Sciatic nerve (tissue), 2 donors: ENCODE data around the gene HIGD1C. TPM values are rescaled to one million over a fixed set of nuclear protein-coding genes. Genes with fewer than 3 reads are reported as not detected.
"Not testable (repeated sequence)": the region's sequence is repeated elsewhere in the genome, so short reads cannot be mapped to it uniquely, and the experiment has no call there.

Source experiments
- ATAC-seq: fragments of 200-7000 bp; cut with Tn5 transposase; one replicate; pipeline ENCODE4 v1.9.1; 2020; ENCODE audit warnings: mild to moderate bottlenecking, moderate library complexity
- DNase-seq: peaks from one replicate; pipeline ENCODE4 v3.0.0-alpha.2; 2020; ENCODE audit warnings: low spot score
- intact Hi-C: fragments of 100-400 bp; cut with DNase I; formaldehyde crosslinking; loops from one replicate; pipeline ENCODE4 v1.14.2; 2022
- total RNA-seq: library from RNA; stranded (reverse); fragmentation: NEBNext Ultra II Directional; extraction: Animal tissue kit (Norgen Biotek cat#: 25700); gene quantifications from one replicate; pipeline ENCODE4 v1.2.1, GENCODE V29; 2021
- donor health status: DM: no; HTN: no; CAD: no.
- donor health status: DM: no; HTN: no; CAD: no.

Gene HIGD1C
- total RNA-seq, 1 donor from 2014 or later: not detected

DNA sequence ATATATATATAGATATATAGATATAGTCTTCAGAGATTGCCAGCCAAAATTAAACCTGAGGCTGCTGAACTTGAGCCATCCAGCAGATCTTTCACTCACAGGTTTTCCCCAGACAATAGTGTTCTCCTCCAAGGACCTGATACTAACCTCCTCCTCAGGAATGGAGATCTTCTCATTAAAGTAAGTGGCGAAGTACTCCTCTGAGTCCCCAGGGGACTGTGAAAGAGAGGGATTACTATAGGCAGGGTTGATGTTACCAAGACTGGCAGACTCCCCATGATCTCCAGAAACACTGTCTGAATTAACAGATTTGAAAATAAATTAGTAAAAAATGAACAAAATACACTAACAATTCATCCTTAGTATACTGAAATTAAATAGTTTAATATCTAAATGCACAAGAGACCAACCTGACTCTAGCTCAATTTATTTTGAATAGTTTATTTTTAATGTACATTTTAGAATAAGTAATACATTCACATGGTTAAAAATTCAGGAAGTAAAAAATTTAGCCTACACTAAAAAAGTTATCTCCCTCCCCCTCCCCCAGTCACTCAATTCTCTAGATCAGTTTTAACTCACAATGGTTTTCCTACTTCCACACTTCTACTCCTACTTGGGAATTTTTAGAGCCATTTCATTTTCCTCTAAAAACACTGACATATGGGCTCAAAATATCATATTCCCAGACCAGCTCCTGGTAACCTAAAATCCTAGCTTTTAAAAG is 56.1 kb downstream of the HIGD1C start:
- intact Hi-C loops: no loop called here
- ATAC-seq: no peak
- no peak for DNase-seq

DNA sequence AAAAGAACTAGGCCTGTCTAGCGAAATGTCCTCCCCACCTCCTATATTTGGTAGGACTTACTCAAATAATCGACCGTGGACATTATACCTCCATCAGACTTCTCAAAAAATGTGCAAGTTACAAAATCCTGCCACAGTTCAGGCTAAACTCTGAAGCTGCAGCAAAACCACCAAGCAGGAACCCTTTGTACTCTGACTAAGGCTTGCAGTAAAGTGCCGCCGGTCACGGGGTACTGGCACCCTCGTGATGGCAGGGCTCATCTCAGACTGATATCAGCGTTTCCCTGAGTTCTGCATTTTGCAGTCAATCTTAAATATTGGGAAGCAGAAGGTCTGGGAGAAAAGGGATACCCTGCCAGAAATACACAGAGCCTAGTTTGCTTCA is 56.7 kb downstream of the HIGD1C start:
- DNase-seq: peak; percentile 82
- intact Hi-C loops: no loop called here
- ATAC-seq: peak; percentile 88

DNA sequence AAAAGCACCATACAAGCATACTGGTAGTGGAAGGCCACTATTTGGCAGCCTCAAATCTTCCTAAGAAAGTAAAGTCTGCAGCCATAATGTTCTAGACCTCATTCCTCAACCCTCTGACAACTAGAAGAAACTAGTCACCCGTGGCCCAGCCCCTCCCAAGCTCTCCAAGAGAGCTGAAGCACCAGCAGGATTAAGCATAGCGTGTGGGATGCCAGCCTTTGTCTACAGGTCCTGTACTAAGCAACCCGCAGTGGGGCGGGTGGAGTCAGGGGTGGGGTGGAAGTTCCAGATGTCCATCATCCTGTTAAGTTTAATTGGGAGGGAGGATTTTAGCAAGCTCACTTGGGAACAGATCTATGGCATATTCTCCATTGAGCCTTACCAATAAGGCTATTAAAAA is 59.6 kb downstream of the HIGD1C start:
- DNase-seq (no peak), ATAC-seq (no peak)
- intact Hi-C loops: no loop called here

DNA sequence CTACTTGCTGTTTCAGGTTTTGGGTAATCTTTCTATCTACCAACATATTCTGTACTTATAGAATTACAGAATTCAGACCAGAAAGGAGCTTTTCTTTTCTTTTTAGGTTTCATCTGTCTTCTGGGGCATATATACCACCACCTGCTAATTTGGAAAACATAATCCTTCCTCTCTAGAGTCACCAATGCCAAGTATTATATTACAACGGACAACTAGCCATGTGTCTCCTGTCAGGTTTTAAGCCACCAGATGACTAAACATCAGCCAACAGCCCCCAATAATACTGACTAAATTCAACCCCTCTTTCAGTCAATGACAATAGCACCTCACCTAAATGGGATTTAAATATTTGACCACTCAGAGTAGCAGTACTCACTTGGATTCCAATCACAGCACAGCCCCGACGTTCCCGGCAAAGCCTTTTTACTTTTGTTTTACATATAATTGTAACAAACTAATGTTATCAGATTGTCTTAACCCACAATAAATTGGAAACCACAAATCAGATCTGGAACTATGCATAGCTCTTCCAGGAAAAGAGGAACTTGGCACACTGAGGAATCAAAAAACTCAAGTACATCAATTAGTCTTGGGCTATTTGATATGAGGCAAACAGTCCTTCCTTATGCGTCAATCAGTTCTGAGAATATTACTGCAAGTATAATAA is 60.4 kb downstream of the HIGD1C start:
- ATAC-seq (no peak), DNase-seq (no peak)
- intact Hi-C loops: no loop called here

DNA sequence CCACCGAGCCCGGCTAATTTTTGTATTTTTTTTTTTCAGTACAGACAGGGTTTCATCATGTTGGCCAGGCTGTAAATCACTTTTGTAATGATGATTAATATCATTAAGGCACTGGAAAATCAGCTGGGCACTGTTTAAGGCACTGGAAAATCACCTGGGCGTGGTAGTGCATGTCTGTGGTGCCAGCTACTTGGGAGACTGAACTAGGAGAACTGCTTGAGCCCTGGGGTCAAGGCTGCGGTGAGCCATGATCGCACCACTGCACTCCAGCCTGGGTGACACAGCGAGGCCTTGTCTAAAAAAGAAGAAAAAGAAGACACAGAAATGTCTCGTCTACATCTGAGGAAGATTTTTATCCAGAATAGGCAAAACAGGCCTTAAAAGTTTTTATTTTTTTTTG is 61.1 kb downstream of the HIGD1C start:
- intact Hi-C loops: no loop called here
- DNase-seq (no peak), ATAC-seq (no peak)

DNA sequence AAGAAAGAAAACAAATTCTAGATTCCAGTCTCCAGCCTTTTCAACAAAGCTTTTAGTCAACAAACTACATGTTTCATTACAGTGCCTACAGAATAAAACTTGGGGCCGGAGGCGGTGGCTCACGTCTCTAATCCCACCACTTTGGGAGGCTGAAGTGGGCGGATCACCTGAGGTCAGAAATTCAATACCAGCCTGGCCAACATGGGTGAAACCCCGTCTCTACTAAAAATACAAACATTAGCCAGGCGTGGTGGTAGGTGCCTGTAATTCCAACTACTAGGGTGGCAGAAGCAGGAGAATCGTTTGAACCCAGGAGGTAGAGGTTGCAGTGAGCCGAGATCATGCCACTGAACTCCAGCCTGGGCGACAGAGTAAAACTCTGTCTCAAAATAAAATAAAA is 62.1 kb downstream of the HIGD1C start:
- intact Hi-C loops, ATAC-seq, DNase-seq: not testable (repeated sequence)

DNA sequence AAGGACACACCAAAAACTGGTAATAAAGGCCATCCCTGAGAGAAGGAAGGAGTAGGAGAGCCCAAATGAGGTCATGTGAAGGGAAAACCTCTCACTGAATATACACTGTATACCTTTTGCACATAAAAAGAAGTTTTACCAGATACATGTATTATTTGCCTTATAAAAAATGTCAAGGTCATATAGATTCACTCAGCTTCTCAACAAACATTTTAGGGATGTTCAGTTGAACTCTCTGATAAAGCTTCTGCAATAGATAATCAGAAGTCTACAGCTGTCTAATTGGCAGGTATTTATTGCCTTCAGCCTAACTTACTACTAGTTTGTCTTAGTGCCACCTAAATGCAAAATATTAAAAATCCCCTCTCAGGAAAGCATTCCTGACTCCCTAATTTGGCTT is 65.1 kb downstream of the HIGD1C start:
- intact Hi-C loops: no loop called here
- DNase-seq (no peak), ATAC-seq (no peak)

DNA sequence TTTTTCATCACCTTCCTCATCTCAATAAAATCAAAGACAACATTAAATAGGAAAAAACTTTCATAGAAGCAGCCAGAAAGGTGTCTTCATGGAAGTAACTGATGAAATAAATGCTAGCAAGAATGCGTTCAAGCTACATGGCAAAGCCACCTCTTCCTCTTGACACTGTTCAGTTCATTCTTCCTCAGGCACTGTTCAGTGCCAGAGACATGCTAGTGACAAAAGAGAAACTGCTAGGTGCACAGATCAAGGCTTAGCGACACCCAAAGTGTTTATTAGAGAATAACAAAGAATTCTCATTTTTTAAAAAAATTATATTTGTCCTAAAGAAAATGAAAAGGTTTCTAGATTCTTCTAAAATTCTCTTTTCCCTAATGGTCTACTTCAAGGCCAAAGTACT is 66.6 kb downstream of the HIGD1C start:
- intact Hi-C loops: no loop called here
- no peak for ATAC-seq

DNA sequence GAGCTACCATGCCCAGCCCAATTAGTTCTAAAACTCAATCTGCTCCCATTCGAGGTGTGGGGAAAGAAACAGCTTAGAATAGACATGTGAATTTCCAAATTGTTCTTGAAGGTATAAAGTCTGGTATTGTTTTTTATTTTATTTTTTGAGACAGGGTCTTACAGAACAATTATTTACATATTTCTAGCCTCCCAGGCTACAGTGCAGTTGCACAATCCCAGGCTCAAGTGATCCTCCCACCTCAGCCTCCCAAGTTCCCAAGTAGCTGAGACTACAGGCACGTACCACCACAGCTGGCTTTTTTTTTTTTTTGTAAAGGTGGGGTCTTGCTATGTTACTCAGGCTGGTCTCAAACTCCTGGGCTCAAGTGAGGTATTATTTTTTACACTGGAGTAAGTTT is 67.6 kb downstream of the HIGD1C start:
- ATAC-seq: no peak
- no peak for DNase-seq
- intact Hi-C loops: no loop called here

More for the DNA sequence above, 66.6 kb downstream of the HIGD1C start:
- no peak for DNase-seq

Other genes starting within 250 kb of the HIGD1C start
- 44.2 TPM for gene ATF1, start 188.4 kb upstream of the HIGD1C start, total RNA-seq
- not detected for gene TMPRSS12, start 109.6 kb upstream of the HIGD1C start, total RNA-seq
- 82.5 TPM for gene SLC11A2, start 73.8 kb downstream of the HIGD1C start, total RNA-seq
- 58.5 TPM for gene LETMD1, start 95.8 kb downstream of the HIGD1C start, total RNA-seq
- 38.4 TPM for gene CSRNP2, start 131.1 kb downstream of the HIGD1C start, total RNA-seq
- gene TFCP2, start 220.6 kb downstream of the HIGD1C start, total RNA-seq: 32.2 TPM